ENCODE data around the gene ZNF555.

DNA sequence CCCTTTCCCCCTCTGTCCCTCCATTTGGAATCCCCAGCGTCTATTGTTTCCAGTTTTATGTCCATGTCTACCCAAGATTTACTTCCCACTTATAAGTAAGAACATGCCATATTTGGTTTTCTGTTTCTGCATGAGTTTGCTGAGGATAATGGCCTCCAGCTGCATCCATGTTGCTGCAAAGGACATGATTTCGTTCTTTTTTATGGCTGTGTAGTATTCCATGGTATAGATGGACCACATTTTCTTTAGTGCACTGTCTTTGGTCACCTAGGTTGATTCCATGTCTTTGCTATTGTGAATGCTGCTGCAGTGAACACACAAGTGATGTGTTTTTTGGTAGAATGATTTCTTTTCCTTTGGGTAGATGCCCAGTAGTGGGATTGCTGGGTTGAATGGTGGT, 3.8 kb downstream of the ZNF555 start:
- TF ChIP-seq, protein P1, sequence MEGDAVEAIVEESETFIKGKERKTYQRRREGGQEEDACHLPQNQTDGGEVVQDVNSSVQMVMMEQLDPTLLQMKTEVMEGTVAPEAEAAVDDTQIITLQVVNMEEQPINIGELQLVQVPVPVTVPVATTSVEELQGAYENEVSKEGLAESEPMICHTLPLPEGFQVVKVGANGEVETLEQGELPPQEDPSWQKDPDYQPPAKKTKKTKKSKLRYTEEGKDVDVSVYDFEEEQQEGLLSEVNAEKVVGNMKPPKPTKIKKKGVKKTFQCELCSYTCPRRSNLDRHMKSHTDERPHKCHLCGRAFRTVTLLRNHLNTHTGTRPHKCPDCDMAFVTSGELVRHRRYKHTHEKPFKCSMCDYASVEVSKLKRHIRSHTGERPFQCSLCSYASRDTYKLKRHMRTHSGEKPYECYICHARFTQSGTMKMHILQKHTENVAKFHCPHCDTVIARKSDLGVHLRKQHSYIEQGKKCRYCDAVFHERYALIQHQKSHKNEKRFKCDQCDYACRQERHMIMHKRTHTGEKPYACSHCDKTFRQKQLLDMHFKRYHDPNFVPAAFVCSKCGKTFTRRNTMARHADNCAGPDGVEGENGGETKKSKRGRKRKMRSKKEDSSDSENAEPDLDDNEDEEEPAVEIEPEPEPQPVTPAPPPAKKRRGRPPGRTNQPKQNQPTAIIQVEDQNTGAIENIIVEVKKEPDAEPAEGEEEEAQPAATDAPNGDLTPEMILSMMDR (IDR thresholded peaks at IDR 0.05): no peak
- no peak for TF ChIP-seq POLR2A (IDR thresholded peaks at IDR 0.05)

All from ovary (tissue), 3 donors.